Measurements from ENCODE around the gene TMEM101. TPM values are rescaled to one million over a fixed set of nuclear protein-coding genes. Genes with fewer than 3 reads are reported as not detected.
"Not testable (repeated sequence)": the region's sequence is repeated elsewhere in the genome, so short reads cannot be mapped to it uniquely, and the experiment has no call there.

TMEM101 gene
- total and polyA plus RNA-seq, 2 experiments from 2014 or later = 33.4 to 41.0 TPM

- H3K79me2 ChIP-seq = peaks cover 90% of the 10 kb centered on the region
- no peaks in the 10 kb centered on the region for H3K9me2 ChIP-seq (replicated peaks; ENCODE audit: insufficient read depth)
- no peak for TF ChIP-seq EZH2 (IDR thresholded peaks at IDR 0.05; ENCODE audit: borderline replicate concordance)
- TF ChIP-seq EZH2phosphoT487 (IDR thresholded peaks at IDR 0.05; ENCODE audit: low read depth, severe bottlenecking, unreplicated experiment) = no peak
- no peak for TF ChIP-seq CTCF (IDR thresholded peaks at IDR 0.05; ENCODE audit: poor library complexity)
- 98% methylated on average over 9 of the region's 9 CpGs for WGBS (ENCODE audit: low lambda C conversion rate, missing lambda C conversion rate)
- H3K4me2 ChIP-seq = no peak overlapping the region
- H3K27me3 ChIP-seq = no peaks in the 10 kb centered on the region
- no peak for DNase-seq (ENCODE audit: low spot score)
- no peaks in the 10 kb centered on the region for H3K9me3 ChIP-seq (ENCODE audit: low read depth)
- H3K36me3 ChIP-seq (replicated peaks; ENCODE audit: insufficient read depth, low read depth) = no peaks in the 10 kb centered on the region
- H4K20me1 ChIP-seq (ENCODE audit: insufficient read depth, poor library complexity, severe bottlenecking) = peaks cover 38% of the 10 kb centered on the region
- no peak overlapping the region for H2AFZ ChIP-seq
- H3K4me3 ChIP-seq = no peak overlapping the region
- no peak overlapping the region for H3K27ac ChIP-seq
- H3K4me1 ChIP-seq (ENCODE audit: insufficient read depth) = no peaks in the 10 kb centered on the region
Observed at GRCh38 chr17:44049294-44050060, 34.7 kb upstream of the TMEM101 start.

- H3K9me3 ChIP-seq (ENCODE audit: low read depth); H3K4me1 ChIP-seq (ENCODE audit: insufficient read depth); H3K4me2 ChIP-seq; H3K9me2 ChIP-seq (replicated peaks; ENCODE audit: insufficient read depth); H3K27ac ChIP-seq; DNase-seq (ENCODE audit: low spot score); H3K27me3 ChIP-seq; H2AFZ ChIP-seq; H3K36me3 ChIP-seq (replicated peaks; ENCODE audit: insufficient read depth, low read depth); H3K4me3 ChIP-seq: not testable (repeated sequence)
- 98% methylated on average over 6 of the region's 7 CpGs for WGBS (ENCODE audit: low lambda C conversion rate, missing lambda C conversion rate)
- Histone ChIP-seq H4K20me1 (ENCODE audit: insufficient read depth, poor library complexity, severe bottlenecking) (peaks cover 43% of the 10 kb centered on the region), H3K79me2 (peaks cover 77% of the 10 kb centered on the region)
Observed at GRCh38 chr17:44046893-44047292, 32.1 kb upstream of the TMEM101 start.

- Histone ChIP-seq H3K79me2 (peaks cover 78% of the 10 kb centered on the region), H3K4me1 (ENCODE audit: insufficient read depth) (no peaks in the 10 kb centered on the region), H3K27ac (no peak overlapping the region), H3K27me3 (no peaks in the 10 kb centered on the region), H4K20me1 (ENCODE audit: insufficient read depth, poor library complexity, severe bottlenecking) (peaks cover 48% of the 10 kb centered on the region), H3K36me3 (replicated peaks; ENCODE audit: insufficient read depth, low read depth) (no peaks in the 10 kb centered on the region), H3K4me3 (no peak overlapping the region), H3K9me3 (ENCODE audit: low read depth) (no peaks in the 10 kb centered on the region), H2AFZ (no peak overlapping the region), H3K9me2 (replicated peaks; ENCODE audit: insufficient read depth) (no peaks in the 10 kb centered on the region), H3K4me2 (no peak overlapping the region)
- no peak for TF ChIP-seq EZH2 (IDR thresholded peaks at IDR 0.05; ENCODE audit: borderline replicate concordance)
- no peak for TF ChIP-seq EZH2phosphoT487 (IDR thresholded peaks at IDR 0.05; ENCODE audit: low read depth, severe bottlenecking, unreplicated experiment)
- no peak for DNase-seq (ENCODE audit: low spot score)
- WGBS (ENCODE audit: low lambda C conversion rate, missing lambda C conversion rate) = 93% methylated on average over 4 of the region's 4 CpGs
Observed at GRCh38 chr17:44045486-44045885, 30.7 kb upstream of the TMEM101 start.

DNA sequence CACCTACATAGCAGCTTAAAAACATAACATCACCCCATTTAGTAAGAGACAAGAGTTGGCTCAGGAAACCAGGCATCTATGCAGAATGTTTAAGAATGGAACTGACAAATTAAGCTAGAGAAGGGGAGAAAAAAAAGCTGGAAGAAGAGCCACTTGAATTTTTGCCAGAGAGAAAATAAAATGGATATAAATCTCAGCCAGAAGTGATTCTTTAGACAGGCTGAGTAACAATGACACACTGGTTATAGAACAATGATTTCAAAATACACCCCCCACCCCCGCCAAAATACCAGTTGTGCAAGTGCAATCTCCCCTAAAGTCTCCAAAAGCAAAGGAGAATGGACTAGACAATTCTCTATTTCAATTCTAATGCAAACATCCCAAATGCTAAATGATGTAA lies 29.3 kb upstream of the TMEM101 start:
- Histone ChIP-seq H2AFZ (no peak overlapping the region), H4K20me1 (ENCODE audit: insufficient read depth, poor library complexity, severe bottlenecking) (peaks cover 51% of the 10 kb centered on the region), H3K4me1 (ENCODE audit: insufficient read depth) (no peaks in the 10 kb centered on the region), H3K4me3 (no peak overlapping the region), H3K79me2 (peaks cover 76% of the 10 kb centered on the region), H3K4me2 (no peak overlapping the region), H3K36me3 (replicated peaks; ENCODE audit: insufficient read depth, low read depth) (no peaks in the 10 kb centered on the region), H3K27me3 (no peaks in the 10 kb centered on the region), H3K9me2 (replicated peaks; ENCODE audit: insufficient read depth) (no peaks in the 10 kb centered on the region), H3K27ac (peak overlapping the region; percentile 10), H3K9me3 (ENCODE audit: low read depth) (no peaks in the 10 kb centered on the region)
- TF ChIP-seq EZH2 (IDR thresholded peaks at IDR 0.05; ENCODE audit: borderline replicate concordance) (no peak), CTCF (IDR thresholded peaks at IDR 0.05; ENCODE audit: poor library complexity) (no peak), EZH2phosphoT487 (IDR thresholded peaks at IDR 0.05; ENCODE audit: low read depth, severe bottlenecking, unreplicated experiment) (no peak)
- no peak for DNase-seq (ENCODE audit: low spot score)
- 75% methylated on average over 1 of the region's 1 CpG for WGBS (ENCODE audit: low lambda C conversion rate, missing lambda C conversion rate)

Data from hepatocyte (in vitro differentiated cells).